Small intestine (tissue), 7 donors: ENCODE results near the gene QRICH2. TPM values are rescaled to one million over a fixed set of nuclear protein-coding genes. Genes with fewer than 3 reads are reported as not detected.

Source experiments
- DNase-seq, 2 donors: peaks; one replicate each; pipeline versions ENCODE4 v3.0.0 to v3.0.0-alpha.2; 2013
- FAIRE-seq: peaks from 2 replicates; lab custom pipeline; 2012; peaks lifted over from hg19 to GRCh38; lab: Jason Lieb, UNC
- H3K27ac ChIP-seq, 3 donors: one replicate each; pipeline ENCODE4 v1.5.1; 2013; ENCODE audit warnings: low read length in 2 of 3, mild to moderate bottlenecking in 2 of 3, control low read depth in 1 of 3, inconsistent platforms in 1 of 3, low read depth in 1 of 3, moderate library complexity in 1 of 3
- H3K27me3 ChIP-seq, 3 donors: one replicate each; pipeline ENCODE4 v1.6.1; 2013; ENCODE audit warnings: low read length in 3 of 3, inconsistent platforms in 1 of 3; ENCODE audit not compliant: control insufficient read depth in 3 of 3, insufficient read depth in 3 of 3
- H3K36me3 ChIP-seq, 3 donors: one replicate each; pipeline ENCODE4 v1.6.1; 2013; ENCODE audit warnings: low read length in 3 of 3, inconsistent platforms in 1 of 3, low read depth in 1 of 3, mild to moderate bottlenecking in 1 of 3, moderate library complexity in 1 of 3; ENCODE audit not compliant: control insufficient read depth in 3 of 3, insufficient read depth in 2 of 3
- H3K4me1 ChIP-seq, 3 donors: one replicate each; pipeline ENCODE4 v1.6.1; 2013; ENCODE audit warnings: low read length in 2 of 3, inconsistent platforms in 1 of 3, low read depth in 1 of 3, mild to moderate bottlenecking in 1 of 3, moderate library complexity in 1 of 3; ENCODE audit not compliant: control insufficient read depth in 3 of 3, insufficient read depth in 2 of 3
- H3K4me3 ChIP-seq, 3 donors: one replicate each; pipeline ENCODE4 v1.5.1; 2013; ENCODE audit warnings: low read length in 3 of 3, control low read depth in 1 of 3, inconsistent platforms in 1 of 3, low read depth in 1 of 3, mild to moderate bottlenecking in 1 of 3, moderate library complexity in 1 of 3
- H3K9me3 ChIP-seq, 2 donors: one replicate each; pipeline ENCODE4 v1.6.1; 2013; ENCODE audit warnings: low read depth in 1 of 2, low read length in 1 of 2; ENCODE audit not compliant: control insufficient read depth in 2 of 2, insufficient read depth in 1 of 2
- WGBS, 3 donors: extraction: QIAGEN DNeasy Blood & Tissue Kit; methylation state at CpG; one replicate each; pipeline ENCODE4 v1.1.7; 2013; 5-methylcytosine and 5-hydroxymethylcytosine counted together
- polyA plus RNA-seq, 4 donors: library from polyadenylated mRNA; stranded (reverse) in 3 of 4; unstranded in 1 of 4; fragments of 200-250 nt in 3 of 4; fragments of 120-200 nt in 1 of 4; gene quantifications; one replicate each; pipeline versions ENCODE4 v1.2.1 to v1.2.3, GENCODE V29; 2013
- donor health status: healthy with polysubstance abuse.
- donor health status: control.
- donor health status: control.
- donor health status: Bipolar disorder and iron deficiency.
- donor health status: healthy.

The QRICH2 gene
- polyA plus RNA-seq, 4 donors, result 2.4 to 3.0 (median 2.6) TPM

GRCh38 chr17:76277300-76278267 lies 30.5 kb downstream of the QRICH2 start:
- Histone ChIP-seq H3K4me1 (peaks cover 0 to 10% (median 0%) of the 10 kb centered on the region in 3 donors), H3K9me3 (no peaks in the 10 kb centered on the region), H3K36me3 (peaks cover 0 to 60% (median 0%) of the 10 kb centered on the region in 3 donors), H3K27me3 (no peaks in the 10 kb centered on the region), H3K4me3 (no peak overlapping the region), H3K27ac (no peak overlapping the region)
- FAIRE-seq (no peak), DNase-seq (no peak)
- WGBS, 3 donors, result 86 to 89% (median 88%) methylated on average over 25 to 31 of the region's 31 CpGs

GRCh38 chr17:76276461-76277299 lies 31.4 kb downstream of the QRICH2 start:
- no peaks in the 10 kb centered on the region for H3K9me3 ChIP-seq
- H3K27ac ChIP-seq, result no peak overlapping the region
- 90 to 93% (median 92%) methylated on average over 19 of the region's 19 CpGs for WGBS, 3 donors
- H3K4me3 ChIP-seq, result no peak overlapping the region
- no peak for FAIRE-seq
- DNase-seq, result no peak
- H3K27me3 ChIP-seq, result no peaks in the 10 kb centered on the region
- H3K36me3 ChIP-seq, result peaks cover 0 to 52% (median 0%) of the 10 kb centered on the region in 3 donors
- peaks cover 0 to 19% (median 1%) of the 10 kb centered on the region in 3 donors for H3K4me1 ChIP-seq

- Histone ChIP-seq H3K36me3 (peaks cover 0 to 54% (median 0%) of the 10 kb centered on the region in 3 donors), H3K4me1 (peaks cover 0 to 26% (median 6%) of the 10 kb centered on the region in 3 donors), H3K9me3 (no peaks in the 10 kb centered on the region), H3K27ac (no peak overlapping the region), H3K27me3 (no peaks in the 10 kb centered on the region), H3K4me3 (no peak overlapping the region)
- DNase-seq (no peak), FAIRE-seq (no peak)
- WGBS, 3 donors, result 84 to 91% (median 85%) methylated on average over 11 of the region's 11 CpGs
Observed at GRCh38 chr17:76276069-76276431, 32.0 kb downstream of the QRICH2 start.

GRCh38 chr17:76275382-76276068 lies 32.6 kb downstream of the QRICH2 start:
- Histone ChIP-seq H3K4me3 (no peak overlapping the region), H3K4me1 (peaks cover 0 to 31% (median 6%) of the 10 kb centered on the region in 3 donors), H3K27me3 (no peaks in the 10 kb centered on the region), H3K36me3 (peaks cover 0 to 60% (median 0%) of the 10 kb centered on the region in 3 donors), H3K27ac (no peak overlapping the region), H3K9me3 (no peaks in the 10 kb centered on the region)
- FAIRE-seq, result no peak
- 88 to 90% (median 90%) methylated on average over 22 of the region's 22 CpGs for WGBS, 3 donors
- DNase-seq, result no peak

- H3K36me3 ChIP-seq, result peaks cover 0 to 64% (median 3%) of the 10 kb centered on the region in 3 donors
- peak overlapping the region; percentile 6 to 23 (median 9) for H3K27ac ChIP-seq
- DNase-seq (no peak), FAIRE-seq (no peak)
- peaks cover under 1 to 41% (median 9%) of the 10 kb centered on the region in 3 donors for H3K4me1 ChIP-seq
- H3K4me3 ChIP-seq, result no peak overlapping the region
- WGBS, 3 donors, result 64 to 71% (median 68%) methylated on average over 21 of the region's 21 CpGs
- H3K27me3 ChIP-seq, result no peaks in the 10 kb centered on the region
- no peaks in the 10 kb centered on the region for H3K9me3 ChIP-seq
Observed at GRCh38 chr17:76274112-76274956, 33.7 kb downstream of the QRICH2 start.

- 74 to 77% (median 76%) methylated on average over 25 to 26 of the region's 26 CpGs for WGBS, 3 donors
- no peak for DNase-seq
- H3K27ac ChIP-seq, result peak overlapping the region in 2 of 3 donors; percentile 20 to 94
- peaks cover 0 to 66% (median 3%) of the 10 kb centered on the region in 3 donors for H3K36me3 ChIP-seq
- H3K4me1 ChIP-seq, result peaks cover 6 to 44% (median 12%) of the 10 kb centered on the region in 3 donors
- H3K4me3 ChIP-seq, result no peak overlapping the region
- no peaks in the 10 kb centered on the region for H3K27me3 ChIP-seq
- no peak for FAIRE-seq
- H3K9me3 ChIP-seq, result no peaks in the 10 kb centered on the region
Observed at GRCh38 chr17:76273445-76274111, 34.5 kb downstream of the QRICH2 start.
